GM12864 (cell line): ENCODE measurements around the gene NOS3.
"Not testable (repeated sequence)": the region's sequence is repeated elsewhere in the genome, so short reads cannot be mapped to it uniquely, and the experiment has no call there.

Experiments
- DNase-seq: peaks from one replicate; pipeline ENCODE4 v3.0.0-alpha.2; 2011; ENCODE audit warnings: low read depth
- H3K4me3 ChIP-seq: 2 replicates; pipeline ENCODE4 v1.5.1; 2011; ENCODE audit warnings: mild to moderate bottlenecking, low read depth, low read length, control low read depth
- TF ChIP-seq, protein P1 (sequence below): IDR thresholded peaks from 2 replicates; pipeline ENCODE4 v1.5.1; 2011; ENCODE audit warnings: low read depth, mild to moderate bottlenecking, moderate library complexity, low read length, control low read depth, inconsistent platforms; ENCODE audit errors: missing control alignments

NOS3 gene

DNA sequence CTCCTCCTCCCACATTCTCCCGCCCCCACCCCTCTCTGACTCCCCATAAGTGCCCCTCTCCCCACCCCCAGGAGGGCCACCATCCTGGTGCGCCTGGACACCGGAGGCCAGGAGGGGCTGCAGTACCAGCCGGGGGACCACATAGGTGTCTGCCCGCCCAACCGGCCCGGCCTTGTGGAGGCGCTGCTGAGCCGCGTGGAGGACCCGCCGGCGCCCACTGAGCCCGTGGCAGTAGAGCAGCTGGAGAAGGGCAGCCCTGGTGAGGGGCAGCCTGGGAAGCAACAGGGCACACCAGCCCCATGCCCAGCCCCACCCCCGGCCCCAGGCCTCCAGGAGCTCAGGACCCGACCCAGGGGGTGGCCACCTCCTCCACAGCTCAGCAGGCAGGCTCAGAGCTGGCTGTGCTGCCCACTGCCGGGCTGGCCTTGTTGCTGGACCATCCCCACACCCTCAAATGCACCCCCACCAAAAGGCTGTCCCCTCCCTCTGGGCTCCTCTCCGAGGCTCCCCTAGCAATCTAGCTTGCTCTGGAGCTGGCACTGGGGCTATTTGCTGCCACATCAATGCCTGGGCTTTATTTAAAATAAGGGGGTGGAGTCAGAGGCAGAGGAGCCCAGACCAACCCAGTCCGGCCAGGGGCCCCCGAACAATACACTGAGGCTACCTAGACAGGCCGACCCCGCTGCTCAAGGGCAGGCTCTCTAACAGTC lies 18.7 kb downstream of the NOS3 start:
- TF ChIP-seq, protein P1, sequence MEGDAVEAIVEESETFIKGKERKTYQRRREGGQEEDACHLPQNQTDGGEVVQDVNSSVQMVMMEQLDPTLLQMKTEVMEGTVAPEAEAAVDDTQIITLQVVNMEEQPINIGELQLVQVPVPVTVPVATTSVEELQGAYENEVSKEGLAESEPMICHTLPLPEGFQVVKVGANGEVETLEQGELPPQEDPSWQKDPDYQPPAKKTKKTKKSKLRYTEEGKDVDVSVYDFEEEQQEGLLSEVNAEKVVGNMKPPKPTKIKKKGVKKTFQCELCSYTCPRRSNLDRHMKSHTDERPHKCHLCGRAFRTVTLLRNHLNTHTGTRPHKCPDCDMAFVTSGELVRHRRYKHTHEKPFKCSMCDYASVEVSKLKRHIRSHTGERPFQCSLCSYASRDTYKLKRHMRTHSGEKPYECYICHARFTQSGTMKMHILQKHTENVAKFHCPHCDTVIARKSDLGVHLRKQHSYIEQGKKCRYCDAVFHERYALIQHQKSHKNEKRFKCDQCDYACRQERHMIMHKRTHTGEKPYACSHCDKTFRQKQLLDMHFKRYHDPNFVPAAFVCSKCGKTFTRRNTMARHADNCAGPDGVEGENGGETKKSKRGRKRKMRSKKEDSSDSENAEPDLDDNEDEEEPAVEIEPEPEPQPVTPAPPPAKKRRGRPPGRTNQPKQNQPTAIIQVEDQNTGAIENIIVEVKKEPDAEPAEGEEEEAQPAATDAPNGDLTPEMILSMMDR = no peak
- no peak for DNase-seq
- no peak overlapping the region for H3K4me3 ChIP-seq

DNA sequence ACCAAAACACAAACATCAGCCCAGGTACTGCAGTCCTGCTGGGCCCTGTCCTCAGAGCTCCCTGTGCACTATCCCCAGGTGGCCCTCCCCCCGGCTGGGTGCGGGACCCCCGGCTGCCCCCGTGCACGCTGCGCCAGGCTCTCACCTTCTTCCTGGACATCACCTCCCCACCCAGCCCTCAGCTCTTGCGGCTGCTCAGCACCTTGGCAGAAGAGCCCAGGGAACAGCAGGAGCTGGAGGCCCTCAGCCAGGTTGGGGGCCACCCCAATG lies 19.2 kb downstream of the NOS3 start:
- TF ChIP-seq, protein P1 = no peak
- no peak for DNase-seq

DNA sequence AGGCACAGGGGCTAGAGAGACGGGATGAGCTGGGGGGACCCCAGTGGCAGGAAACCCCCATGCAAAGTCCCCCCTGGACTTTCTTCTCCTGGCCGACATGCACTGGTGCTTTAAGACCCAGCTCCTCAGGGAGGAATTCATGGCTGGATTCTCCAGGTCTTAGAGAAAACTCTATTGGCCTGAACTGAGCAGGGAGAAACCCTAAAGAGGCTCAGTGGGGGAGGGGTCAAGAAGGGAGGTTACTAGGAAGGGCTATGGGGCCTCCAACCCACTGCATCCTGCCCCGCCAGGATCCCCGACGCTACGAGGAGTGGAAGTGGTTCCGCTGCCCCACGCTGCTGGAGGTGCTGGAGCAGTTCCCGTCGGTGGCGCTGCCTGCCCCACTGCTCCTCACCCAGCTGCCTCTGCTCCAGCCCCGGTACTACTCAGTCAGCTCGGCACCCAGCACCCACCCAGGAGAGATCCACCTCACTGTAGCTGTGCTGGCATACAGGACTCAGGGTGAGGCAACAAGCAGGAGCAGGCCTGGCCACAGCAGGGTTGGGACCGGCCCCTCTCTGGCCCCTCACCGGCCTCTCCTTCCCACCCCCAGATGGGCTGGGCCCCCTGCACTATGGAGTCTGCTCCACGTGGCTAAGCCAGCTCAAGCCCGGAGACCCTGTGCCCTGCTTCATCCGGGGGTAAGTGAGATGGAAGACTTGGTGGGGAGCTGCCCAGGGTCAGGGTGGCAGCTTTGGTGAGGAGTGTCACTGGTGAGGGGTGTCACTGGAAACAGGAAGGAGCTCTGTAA lies 19.7 kb downstream of the NOS3 start:
- H3K4me3 ChIP-seq = no peak overlapping the region
- no peak for DNase-seq
- TF ChIP-seq, protein P1 = no peak

More for the DNA sequence above, 19.2 kb downstream of the NOS3 start:
- H3K4me3 ChIP-seq = no peak overlapping the region

DNA sequence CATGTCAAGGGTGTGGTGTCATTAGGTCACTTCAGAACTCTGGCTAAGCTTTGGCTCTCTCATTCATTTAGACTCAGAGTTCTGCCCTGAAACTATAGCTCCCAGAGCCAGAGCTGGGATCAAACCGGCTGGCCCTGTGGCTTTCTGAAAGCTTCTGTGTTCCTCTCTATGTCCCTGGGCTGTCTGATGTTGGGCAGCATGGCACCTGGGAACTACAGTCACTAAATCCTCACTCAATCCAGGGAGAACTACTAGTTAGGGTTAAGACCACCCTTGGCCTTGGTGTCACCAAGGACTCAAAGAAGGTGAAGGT lies 20.2 kb downstream of the NOS3 start:
- no peak for DNase-seq
- TF ChIP-seq, protein P1 = no peak
- no peak overlapping the region for H3K4me3 ChIP-seq

DNA sequence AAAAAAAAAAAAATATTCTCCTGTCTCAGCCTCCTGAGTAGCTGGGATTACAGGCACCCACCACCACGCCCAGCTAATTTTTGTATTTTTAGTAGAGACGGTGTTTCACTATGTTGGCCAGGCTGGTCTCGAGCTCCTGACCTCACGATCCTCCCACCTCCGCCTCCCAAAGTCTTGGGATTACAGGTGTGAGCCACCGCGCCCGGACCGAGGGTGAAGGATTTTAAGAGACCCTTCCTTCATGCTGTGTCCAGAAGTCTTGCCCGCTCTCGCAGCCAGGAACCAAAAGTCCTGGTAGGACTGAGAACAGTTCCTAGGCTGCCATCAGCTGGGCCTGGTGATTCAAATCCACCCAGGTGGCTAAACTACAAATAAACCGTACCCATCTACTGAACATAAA lies 20.8 kb downstream of the NOS3 start:
- DNase-seq, H3K4me3 ChIP-seq: not testable (repeated sequence)

DNA sequence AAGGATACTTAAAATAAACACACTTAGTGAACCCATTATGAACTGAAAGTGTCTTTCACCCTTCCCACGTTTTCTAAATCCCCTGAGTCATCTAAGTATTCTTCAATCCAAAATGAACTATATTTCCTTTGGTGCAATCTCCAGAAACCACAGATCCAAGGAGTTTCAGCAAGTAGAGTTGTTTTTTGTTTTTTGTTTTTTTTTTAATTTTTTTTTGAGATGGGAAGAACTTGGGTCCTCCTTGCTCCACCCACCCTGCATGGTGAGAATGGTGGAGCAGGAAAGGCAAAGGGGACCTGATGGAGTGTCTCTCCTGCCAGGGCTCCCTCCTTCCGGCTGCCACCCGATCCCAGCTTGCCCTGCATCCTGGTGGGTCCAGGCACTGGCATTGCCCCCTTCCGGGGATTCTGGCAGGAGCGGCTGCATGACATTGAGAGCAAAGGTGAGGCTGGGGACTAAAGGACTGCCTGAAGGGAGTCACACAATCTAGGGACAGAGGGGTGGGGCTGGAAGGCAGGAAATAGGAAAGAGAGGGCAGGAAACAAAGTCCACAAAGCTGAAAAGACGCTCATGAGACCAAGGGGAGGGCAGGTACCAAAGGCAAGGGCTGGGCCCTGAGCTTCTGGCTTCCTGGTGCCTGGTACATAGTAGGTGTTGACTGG lies 21.3 kb downstream of the NOS3 start:
- no peak overlapping the region for H3K4me3 ChIP-seq
- TF ChIP-seq, protein P1 = no peak
- DNase-seq = no peak

DNA sequence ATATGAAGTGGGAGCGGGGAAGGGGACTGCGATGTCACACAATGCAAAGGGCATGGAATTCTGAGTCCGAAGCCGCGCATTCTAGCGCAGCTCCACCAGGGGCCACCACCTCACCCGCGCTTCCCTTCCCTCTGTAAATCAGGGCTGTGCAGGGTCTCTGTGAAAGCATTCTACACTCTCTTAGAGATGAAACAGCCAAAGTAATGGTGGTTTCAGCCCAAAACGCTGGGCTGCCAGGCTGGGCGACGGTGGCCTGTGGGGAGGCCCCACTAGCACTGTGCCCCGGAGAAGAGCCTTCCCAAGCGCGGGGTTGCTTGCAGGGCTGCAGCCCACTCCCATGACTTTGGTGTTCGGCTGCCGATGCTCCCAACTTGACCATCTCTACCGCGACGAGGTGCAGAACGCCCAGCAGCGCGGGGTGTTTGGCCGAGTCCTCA lies 22.1 kb downstream of the NOS3 start:
- DNase-seq = no peak
- TF ChIP-seq, protein P1 = peak; percentile 53
- no peak overlapping the region for H3K4me3 ChIP-seq
